ENCODE results near the gene SPEF2. TPM values are rescaled to one million over a fixed set of nuclear protein-coding genes. Genes with fewer than 3 reads are reported as not detected.

SPEF2 gene
- total RNA-seq, 1 experiment from 2014 or later = 10.6 TPM

DNA sequence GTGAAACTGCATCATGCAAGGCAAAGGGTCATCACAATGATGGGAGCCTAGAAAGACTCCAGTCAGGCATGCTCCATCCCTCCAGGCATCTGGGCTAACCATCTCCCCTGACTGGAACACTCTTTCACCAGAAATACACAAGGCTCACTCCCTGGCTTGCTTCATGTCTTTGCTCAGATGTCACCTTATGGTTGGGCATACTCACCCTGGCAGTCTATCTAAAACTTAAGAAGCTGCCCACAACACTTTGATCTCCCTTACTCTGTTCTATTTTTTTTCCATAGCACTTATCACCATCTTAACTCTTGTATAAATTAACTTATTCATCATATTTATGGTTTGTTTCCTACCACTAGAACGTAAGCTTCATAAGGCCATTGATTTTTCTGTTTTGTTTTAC lies 90.0 kb downstream of the SPEF2 start:
- Histone ChIP-seq H3K4me2 (no peak overlapping the region), H3K36me3 (ENCODE audit: low read depth) (no peaks in the 10 kb centered on the region), H3K79me2 (ENCODE audit: low read depth) (no peaks in the 10 kb centered on the region), H3K4me1 (replicated peaks; ENCODE audit: insufficient read depth) (no peaks in the 10 kb centered on the region), H2AFZ (no peak overlapping the region), H3F3A (ENCODE audit: insufficient read depth, low read depth) (no peaks in the 10 kb centered on the region), H3K27me3 (ENCODE audit: insufficient read depth, low read depth) (no peaks in the 10 kb centered on the region), H4K20me1 (ENCODE audit: insufficient read depth) (no peaks in the 10 kb centered on the region; the same call in 1 of the 2 replicates), H3K9me3 (ENCODE audit: insufficient read depth, low read depth) (no peaks in the 10 kb centered on the region), H3K4me3 (no peak overlapping the region), H3K9me2 (ENCODE audit: insufficient read depth) (no peaks in the 10 kb centered on the region; the same call in 1 of the 2 replicates), H3K27ac (no peak overlapping the region)
- ChIA-PET POLR2A (ENCODE audit: unreplicated experiment) (no interaction called here), CTCF (no interaction called here)
- DNase-seq = no peak
- intact Hi-C loops (cut with micrococcal nuclease; ENCODE audit: unreplicated experiment) = no loop called here
- no TSS peak for BruUV-seq (replicated peaks)
- TF ChIP-seq EZH2 (IDR thresholded peaks at IDR 0.05; ENCODE audit: low read depth) = no peak
- TF ChIP-seq, protein P1, sequence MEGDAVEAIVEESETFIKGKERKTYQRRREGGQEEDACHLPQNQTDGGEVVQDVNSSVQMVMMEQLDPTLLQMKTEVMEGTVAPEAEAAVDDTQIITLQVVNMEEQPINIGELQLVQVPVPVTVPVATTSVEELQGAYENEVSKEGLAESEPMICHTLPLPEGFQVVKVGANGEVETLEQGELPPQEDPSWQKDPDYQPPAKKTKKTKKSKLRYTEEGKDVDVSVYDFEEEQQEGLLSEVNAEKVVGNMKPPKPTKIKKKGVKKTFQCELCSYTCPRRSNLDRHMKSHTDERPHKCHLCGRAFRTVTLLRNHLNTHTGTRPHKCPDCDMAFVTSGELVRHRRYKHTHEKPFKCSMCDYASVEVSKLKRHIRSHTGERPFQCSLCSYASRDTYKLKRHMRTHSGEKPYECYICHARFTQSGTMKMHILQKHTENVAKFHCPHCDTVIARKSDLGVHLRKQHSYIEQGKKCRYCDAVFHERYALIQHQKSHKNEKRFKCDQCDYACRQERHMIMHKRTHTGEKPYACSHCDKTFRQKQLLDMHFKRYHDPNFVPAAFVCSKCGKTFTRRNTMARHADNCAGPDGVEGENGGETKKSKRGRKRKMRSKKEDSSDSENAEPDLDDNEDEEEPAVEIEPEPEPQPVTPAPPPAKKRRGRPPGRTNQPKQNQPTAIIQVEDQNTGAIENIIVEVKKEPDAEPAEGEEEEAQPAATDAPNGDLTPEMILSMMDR (conservative IDR thresholded peaks at IDR 0.05) = no peak

DNA sequence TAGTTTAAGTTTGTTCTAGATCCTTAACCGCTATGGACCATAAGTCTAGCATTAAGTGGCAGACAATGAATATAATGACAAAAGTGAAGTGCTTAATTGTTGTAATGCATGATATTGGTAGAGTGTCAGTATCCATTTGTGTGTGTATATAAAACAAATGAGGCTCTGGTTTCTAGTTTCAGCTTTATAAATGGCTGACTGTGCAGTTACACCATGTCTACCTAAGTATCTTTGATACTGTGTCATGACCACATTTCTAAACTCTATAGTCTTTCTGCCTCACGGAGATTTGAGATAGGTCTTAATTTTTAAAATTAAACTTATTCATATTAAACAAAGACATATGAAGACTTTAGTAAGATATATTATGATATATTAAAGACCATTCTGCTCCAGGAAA lies 92.0 kb downstream of the SPEF2 start:
- Histone ChIP-seq H3K79me2 (ENCODE audit: low read depth) (no peaks in the 10 kb centered on the region), H3K36me3 (ENCODE audit: low read depth) (no peaks in the 10 kb centered on the region), H3K9me2 (ENCODE audit: insufficient read depth) (no peaks in the 10 kb centered on the region; the same call in 1 of the 2 replicates), H4K20me1 (ENCODE audit: insufficient read depth) (no peaks in the 10 kb centered on the region; the same call in 1 of the 2 replicates), H3K9me3 (ENCODE audit: insufficient read depth, low read depth) (no peaks in the 10 kb centered on the region), H2AFZ (no peak overlapping the region), H3K4me1 (replicated peaks; ENCODE audit: insufficient read depth) (no peaks in the 10 kb centered on the region), H3K27me3 (ENCODE audit: insufficient read depth, low read depth) (no peaks in the 10 kb centered on the region), H3K27ac (no peak overlapping the region), H3K4me2 (no peak overlapping the region), H3F3A (ENCODE audit: insufficient read depth, low read depth) (no peaks in the 10 kb centered on the region), H3K4me3 (no peak overlapping the region)
- intact Hi-C loops (cut with micrococcal nuclease; ENCODE audit: unreplicated experiment) = no loop called here
- no peak for DNase-seq
- ChIA-PET CTCF (no interaction called here), POLR2A (ENCODE audit: unreplicated experiment) (no interaction called here)
- BruUV-seq (replicated peaks) = no TSS peak
- TF ChIP-seq, protein P1 (conservative IDR thresholded peaks at IDR 0.05) = no peak
- no peak for TF ChIP-seq EZH2 (IDR thresholded peaks at IDR 0.05; ENCODE audit: low read depth)

DNA sequence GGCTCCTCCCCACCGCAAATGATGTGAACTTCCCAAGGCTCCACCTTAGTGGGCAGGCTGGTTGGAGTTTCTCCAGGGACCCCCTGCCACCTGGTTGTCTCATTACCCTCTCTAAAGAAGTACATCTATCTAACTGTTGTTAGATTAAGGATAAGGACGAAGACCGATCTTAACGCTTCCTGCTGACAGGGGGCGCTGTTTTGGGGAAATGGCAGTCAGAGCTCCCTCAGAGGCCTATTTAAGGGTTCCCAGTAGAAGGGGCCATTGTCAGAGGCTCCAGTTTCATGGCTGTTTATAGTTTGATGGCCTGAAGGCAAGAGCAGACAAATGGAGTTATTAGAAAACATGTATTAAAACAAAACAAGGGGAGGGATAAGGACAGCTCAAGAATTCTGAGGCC lies 100.1 kb downstream of the SPEF2 start:
- Histone ChIP-seq H3F3A (ENCODE audit: insufficient read depth, low read depth) (no peaks in the 10 kb centered on the region), H3K4me3 (no peak overlapping the region), H3K9me3 (ENCODE audit: insufficient read depth, low read depth) (no peaks in the 10 kb centered on the region), H2AFZ (no peak overlapping the region), H3K4me1 (replicated peaks; ENCODE audit: insufficient read depth) (no peaks in the 10 kb centered on the region), H3K27me3 (ENCODE audit: insufficient read depth, low read depth) (no peaks in the 10 kb centered on the region), H4K20me1 (ENCODE audit: insufficient read depth) (no peaks in the 10 kb centered on the region), H3K79me2 (ENCODE audit: low read depth) (no peaks in the 10 kb centered on the region), H3K9me2 (ENCODE audit: insufficient read depth) (no peaks in the 10 kb centered on the region), H3K4me2 (no peak overlapping the region), H3K27ac (no peak overlapping the region), H3K36me3 (ENCODE audit: low read depth) (no peaks in the 10 kb centered on the region)
- BruUV-seq (replicated peaks) = no TSS peak
- intact Hi-C loops (cut with micrococcal nuclease; ENCODE audit: unreplicated experiment) = no loop called here
- no peak for DNase-seq
- ChIA-PET POLR2A (ENCODE audit: unreplicated experiment) (no interaction called here), CTCF (no interaction called here)
- TF ChIP-seq EZH2 (IDR thresholded peaks at IDR 0.05; ENCODE audit: low read depth) = no peak
- TF ChIP-seq, protein P1 (conservative IDR thresholded peaks at IDR 0.05) = no peak
